H1 (cell line): ENCODE data around the gene PLEKHG5. TPM values are rescaled to one million over a fixed set of nuclear protein-coding genes. Genes with fewer than 3 reads are reported as not detected.

Experiments used
- ASH2L ChIP-seq: fragments of 200-600, 300-600 bp; sonication (generic); IDR thresholded peaks from one replicate; pipeline ENCODE4 v1.7.1; 2017; ENCODE audit warnings: low read length
- KDM1A ChIP-seq: fragments of 200-600, 300-600 bp; sonication (generic); IDR thresholded peaks from 2 replicates; pipeline ENCODE4 v1.7.1; 2016; ENCODE audit warnings: mild to moderate bottlenecking, low read length, borderline replicate concordance
- RFX5 ChIP-seq: IDR thresholded peaks from 2 replicates; pipeline ENCODE4 v1.6.1; 2011; ENCODE audit warnings: low read depth, low read length, improper control_type of control experiment, borderline replicate concordance
- polyA plus RNA-seq, 7 experiments: library from polyadenylated mRNA; depleted of rRNA in 3 of 7; stranded (reverse) in 5 of 7; unstranded in 2 of 7; fragments of >200 nt in 5 of 7; fragments of 200-250 nt in 2 of 7; gene quantifications; 1 replicate in 5 of 7; 2 replicates in 1 of 7; 4 replicates in 1 of 7; pipeline versions ENCODE4 v1.2.1 to v1.2.3, GENCODE V29; 2011 to 2013; ENCODE audit warnings: missing spikeins in 2 of 7, mixed read lengths in 2 of 7
- total RNA-seq: library from RNA; stranded (reverse); fragmentation: NEBNext Ultra II Directional; extraction: Animal tissue kit (Norgen Biotek cat#: 25700); gene quantifications from 2 replicates; pipeline ENCODE4 v1.2.1, GENCODE V29; 2021
- TF ChIP-seq, protein P1 (sequence below): IDR thresholded peaks from 2 replicates; pipeline ENCODE4 v1.6.1; 2012; ENCODE audit warnings: low read length, inconsistent platforms
- TF ChIP-seq, protein P2 (sequence below): fragments of 300-600 bp; sonication (generic); IDR thresholded peaks from 2 replicates; pipeline ENCODE4 v1.7.1; 2012; ENCODE audit warnings: low read length, moderate library complexity, mild to moderate bottlenecking, inconsistent platforms; ENCODE audit not compliant: insufficient replicate concordance

The PLEKHG5 gene
- total and polyA plus RNA-seq, 2 of the 8 experiments (the other 6 are each of a cell fraction or from before 2014, with no cell fraction given): 10.4 to 13.8 TPM

DNA sequence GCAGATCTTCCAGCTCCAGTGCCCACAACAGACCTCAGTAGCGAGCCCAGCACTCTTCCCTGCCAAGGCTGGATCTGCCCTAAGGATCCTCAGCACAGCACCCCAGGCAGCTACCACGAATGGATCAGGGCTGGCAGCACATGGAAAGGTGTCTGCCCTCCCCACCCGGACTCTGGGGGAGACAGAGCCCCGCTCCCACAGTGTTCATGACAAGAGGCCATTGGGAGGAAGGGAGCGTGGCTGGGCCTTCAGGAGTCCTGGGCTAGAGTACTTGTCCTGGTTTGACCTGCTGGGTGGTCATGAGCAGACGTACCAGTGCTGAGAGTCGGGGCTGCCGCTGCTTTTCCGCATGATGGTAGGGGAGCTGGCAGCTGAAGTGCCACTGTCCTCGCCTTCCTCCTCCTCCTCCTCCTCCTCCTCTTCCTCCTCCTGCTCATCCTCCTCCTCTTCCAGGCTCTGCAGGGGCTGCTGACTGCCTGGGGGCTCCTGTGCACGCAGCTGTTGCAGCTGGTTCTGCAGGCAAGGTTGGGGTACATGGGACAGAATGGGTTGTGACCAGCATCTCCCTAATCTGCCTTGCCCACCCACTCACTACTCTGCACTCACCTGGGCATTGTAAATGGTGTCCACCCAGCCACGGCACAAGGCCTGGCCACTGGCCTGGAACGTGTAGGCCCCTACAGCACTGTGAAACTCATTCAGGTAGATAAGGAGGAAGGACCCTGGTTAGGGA, 22.6 kb downstream of the PLEKHG5 start (continued):
- TF ChIP-seq KDM1A (no peak), ASH2L (no peak), RFX5 (no peak)
- TF ChIP-seq, protein P1, sequence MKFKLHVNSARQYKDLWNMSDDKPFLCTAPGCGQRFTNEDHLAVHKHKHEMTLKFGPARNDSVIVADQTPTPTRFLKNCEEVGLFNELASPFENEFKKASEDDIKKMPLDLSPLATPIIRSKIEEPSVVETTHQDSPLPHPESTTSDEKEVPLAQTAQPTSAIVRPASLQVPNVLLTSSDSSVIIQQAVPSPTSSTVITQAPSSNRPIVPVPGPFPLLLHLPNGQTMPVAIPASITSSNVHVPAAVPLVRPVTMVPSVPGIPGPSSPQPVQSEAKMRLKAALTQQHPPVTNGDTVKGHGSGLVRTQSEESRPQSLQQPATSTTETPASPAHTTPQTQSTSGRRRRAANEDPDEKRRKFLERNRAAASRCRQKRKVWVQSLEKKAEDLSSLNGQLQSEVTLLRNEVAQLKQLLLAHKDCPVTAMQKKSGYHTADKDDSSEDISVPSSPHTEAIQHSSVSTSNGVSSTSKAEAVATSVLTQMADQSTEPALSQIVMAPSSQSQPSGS: no peak
- TF ChIP-seq, protein P2, sequence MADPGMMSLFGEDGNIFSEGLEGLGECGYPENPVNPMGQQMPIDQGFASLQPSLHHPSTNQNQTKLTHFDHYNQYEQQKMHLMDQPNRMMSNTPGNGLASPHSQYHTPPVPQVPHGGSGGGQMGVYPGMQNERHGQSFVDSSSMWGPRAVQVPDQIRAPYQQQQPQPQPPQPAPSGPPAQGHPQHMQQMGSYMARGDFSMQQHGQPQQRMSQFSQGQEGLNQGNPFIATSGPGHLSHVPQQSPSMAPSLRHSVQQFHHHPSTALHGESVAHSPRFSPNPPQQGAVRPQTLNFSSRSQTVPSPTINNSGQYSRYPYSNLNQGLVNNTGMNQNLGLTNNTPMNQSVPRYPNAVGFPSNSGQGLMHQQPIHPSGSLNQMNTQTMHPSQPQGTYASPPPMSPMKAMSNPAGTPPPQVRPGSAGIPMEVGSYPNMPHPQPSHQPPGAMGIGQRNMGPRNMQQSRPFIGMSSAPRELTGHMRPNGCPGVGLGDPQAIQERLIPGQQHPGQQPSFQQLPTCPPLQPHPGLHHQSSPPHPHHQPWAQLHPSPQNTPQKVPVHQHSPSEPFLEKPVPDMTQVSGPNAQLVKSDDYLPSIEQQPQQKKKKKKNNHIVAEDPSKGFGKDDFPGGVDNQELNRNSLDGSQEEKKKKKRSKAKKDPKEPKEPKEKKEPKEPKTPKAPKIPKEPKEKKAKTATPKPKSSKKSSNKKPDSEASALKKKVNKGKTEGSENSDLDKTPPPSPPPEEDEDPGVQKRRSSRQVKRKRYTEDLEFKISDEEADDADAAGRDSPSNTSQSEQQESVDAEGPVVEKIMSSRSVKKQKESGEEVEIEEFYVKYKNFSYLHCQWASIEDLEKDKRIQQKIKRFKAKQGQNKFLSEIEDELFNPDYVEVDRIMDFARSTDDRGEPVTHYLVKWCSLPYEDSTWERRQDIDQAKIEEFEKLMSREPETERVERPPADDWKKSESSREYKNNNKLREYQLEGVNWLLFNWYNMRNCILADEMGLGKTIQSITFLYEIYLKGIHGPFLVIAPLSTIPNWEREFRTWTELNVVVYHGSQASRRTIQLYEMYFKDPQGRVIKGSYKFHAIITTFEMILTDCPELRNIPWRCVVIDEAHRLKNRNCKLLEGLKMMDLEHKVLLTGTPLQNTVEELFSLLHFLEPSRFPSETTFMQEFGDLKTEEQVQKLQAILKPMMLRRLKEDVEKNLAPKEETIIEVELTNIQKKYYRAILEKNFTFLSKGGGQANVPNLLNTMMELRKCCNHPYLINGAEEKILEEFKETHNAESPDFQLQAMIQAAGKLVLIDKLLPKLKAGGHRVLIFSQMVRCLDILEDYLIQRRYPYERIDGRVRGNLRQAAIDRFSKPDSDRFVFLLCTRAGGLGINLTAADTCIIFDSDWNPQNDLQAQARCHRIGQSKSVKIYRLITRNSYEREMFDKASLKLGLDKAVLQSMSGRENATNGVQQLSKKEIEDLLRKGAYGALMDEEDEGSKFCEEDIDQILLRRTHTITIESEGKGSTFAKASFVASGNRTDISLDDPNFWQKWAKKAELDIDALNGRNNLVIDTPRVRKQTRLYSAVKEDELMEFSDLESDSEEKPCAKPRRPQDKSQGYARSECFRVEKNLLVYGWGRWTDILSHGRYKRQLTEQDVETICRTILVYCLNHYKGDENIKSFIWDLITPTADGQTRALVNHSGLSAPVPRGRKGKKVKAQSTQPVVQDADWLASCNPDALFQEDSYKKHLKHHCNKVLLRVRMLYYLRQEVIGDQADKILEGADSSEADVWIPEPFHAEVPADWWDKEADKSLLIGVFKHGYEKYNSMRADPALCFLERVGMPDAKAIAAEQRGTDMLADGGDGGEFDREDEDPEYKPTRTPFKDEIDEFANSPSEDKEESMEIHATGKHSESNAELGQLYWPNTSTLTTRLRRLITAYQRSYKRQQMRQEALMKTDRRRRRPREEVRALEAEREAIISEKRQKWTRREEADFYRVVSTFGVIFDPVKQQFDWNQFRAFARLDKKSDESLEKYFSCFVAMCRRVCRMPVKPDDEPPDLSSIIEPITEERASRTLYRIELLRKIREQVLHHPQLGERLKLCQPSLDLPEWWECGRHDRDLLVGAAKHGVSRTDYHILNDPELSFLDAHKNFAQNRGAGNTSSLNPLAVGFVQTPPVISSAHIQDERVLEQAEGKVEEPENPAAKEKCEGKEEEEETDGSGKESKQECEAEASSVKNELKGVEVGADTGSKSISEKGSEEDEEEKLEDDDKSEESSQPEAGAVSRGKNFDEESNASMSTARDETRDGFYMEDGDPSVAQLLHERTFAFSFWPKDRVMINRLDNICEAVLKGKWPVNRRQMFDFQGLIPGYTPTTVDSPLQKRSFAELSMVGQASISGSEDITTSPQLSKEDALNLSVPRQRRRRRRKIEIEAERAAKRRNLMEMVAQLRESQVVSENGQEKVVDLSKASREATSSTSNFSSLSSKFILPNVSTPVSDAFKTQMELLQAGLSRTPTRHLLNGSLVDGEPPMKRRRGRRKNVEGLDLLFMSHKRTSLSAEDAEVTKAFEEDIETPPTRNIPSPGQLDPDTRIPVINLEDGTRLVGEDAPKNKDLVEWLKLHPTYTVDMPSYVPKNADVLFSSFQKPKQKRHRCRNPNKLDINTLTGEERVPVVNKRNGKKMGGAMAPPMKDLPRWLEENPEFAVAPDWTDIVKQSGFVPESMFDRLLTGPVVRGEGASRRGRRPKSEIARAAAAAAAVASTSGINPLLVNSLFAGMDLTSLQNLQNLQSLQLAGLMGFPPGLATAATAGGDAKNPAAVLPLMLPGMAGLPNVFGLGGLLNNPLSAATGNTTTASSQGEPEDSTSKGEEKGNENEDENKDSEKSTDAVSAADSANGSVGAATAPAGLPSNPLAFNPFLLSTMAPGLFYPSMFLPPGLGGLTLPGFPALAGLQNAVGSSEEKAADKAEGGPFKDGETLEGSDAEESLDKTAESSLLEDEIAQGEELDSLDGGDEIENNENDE: no peak
